Measurements from ENCODE around the gene C5AR2. TPM values are rescaled to one million over a fixed set of nuclear protein-coding genes. Genes with fewer than 3 reads are reported as not detected.

Gene C5AR2
- total RNA-seq, 1 donor from 2014 or later: 0.07 TPM

GRCh38 chr19:47302249-47302648 lies 29.7 kb upstream of the C5AR2 start:
- Mint-ChIP-seq H3K4me1 (ENCODE audit: low read depth) (peaks cover 13% of the 10 kb centered on the region), H3K9me3 (ENCODE audit: low read depth) (no peaks in the 10 kb centered on the region), H3K36me3 (ENCODE audit: low read depth) (no peaks in the 10 kb centered on the region), H3K27me3 (ENCODE audit: low read depth) (no peaks in the 10 kb centered on the region), H3K27ac (ENCODE audit: unreplicated experiment) (no peak overlapping the region), H3K4me3 (ENCODE audit: unreplicated experiment) (no peak overlapping the region)
- no peak for TF ChIP-seq CTCF (IDR thresholded peaks at IDR 0.05)
- DNase-seq (ENCODE audit: low spot score): no peak

DNA sequence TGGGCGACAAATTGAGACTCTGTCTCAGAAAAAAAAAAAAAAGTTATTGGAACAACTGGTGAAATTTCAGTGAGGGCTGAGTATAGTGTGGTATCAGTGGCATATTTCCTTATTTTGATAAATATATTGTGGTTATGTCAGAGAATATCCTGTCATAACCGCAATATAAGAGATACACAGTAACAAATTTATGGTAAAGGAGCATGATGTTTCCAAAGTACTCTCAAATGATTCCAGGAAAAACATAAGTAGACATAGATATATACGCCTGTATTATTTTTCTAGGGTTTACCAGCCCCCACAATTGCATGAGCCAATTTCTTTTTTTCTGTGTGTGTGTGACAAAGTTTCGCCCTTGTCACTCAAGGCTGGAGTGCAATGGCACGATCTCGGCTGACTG lies 28.0 kb upstream of the C5AR2 start:
- Mint-ChIP-seq H3K27me3 (ENCODE audit: low read depth) (no peaks in the 10 kb centered on the region), H3K4me1 (ENCODE audit: low read depth) (peaks cover 16% of the 10 kb centered on the region), H3K4me3 (ENCODE audit: unreplicated experiment) (no peak overlapping the region), H3K36me3 (ENCODE audit: low read depth) (no peaks in the 10 kb centered on the region), H3K27ac (ENCODE audit: unreplicated experiment) (no peak overlapping the region), H3K9me3 (ENCODE audit: low read depth) (no peaks in the 10 kb centered on the region)
- TF ChIP-seq CTCF (IDR thresholded peaks at IDR 0.05): no peak
- DNase-seq (ENCODE audit: low spot score): no peak

DNA sequence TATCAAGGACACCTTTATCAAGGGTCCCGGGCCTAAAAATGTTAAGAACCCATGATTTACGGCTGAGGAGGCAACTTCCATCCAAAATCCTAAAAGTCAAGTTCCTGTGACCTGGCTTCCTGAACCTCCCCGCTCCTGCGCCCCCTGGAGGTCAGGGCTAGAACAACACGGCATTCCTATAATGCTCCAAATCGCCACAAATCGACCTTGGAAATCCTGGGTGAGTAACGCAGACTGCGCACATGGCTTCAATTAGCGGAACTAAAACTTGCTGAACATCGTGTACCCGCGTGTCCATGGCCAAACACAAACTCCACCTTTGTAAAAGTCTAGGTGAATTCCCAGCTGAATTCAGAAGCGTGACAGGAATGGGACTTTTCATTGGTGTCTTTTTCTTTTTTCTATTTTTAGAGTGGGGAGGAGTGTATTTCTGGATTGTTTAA lies 26.6 kb upstream of the C5AR2 start:
- H3K4me1 Mint-ChIP-seq (ENCODE audit: low read depth): peaks cover 21% of the 10 kb centered on the region
- H3K27ac Mint-ChIP-seq (ENCODE audit: unreplicated experiment): peak overlapping the region; percentile 59
- DNase-seq (ENCODE audit: low spot score): no peak
- no peaks in the 10 kb centered on the region for H3K36me3 Mint-ChIP-seq (ENCODE audit: low read depth)
- H3K27me3 Mint-ChIP-seq (ENCODE audit: low read depth): no peaks in the 10 kb centered on the region
- no peaks in the 10 kb centered on the region for H3K9me3 Mint-ChIP-seq (ENCODE audit: low read depth)
- peak; percentile 98 for TF ChIP-seq CTCF (IDR thresholded peaks at IDR 0.05)
- peak overlapping the region; percentile 21 for H3K4me3 Mint-ChIP-seq (ENCODE audit: unreplicated experiment)

- no peak for TF ChIP-seq CTCF (IDR thresholded peaks at IDR 0.05)
- no peak for DNase-seq (ENCODE audit: low spot score)
- Mint-ChIP-seq H3K4me1 (ENCODE audit: low read depth) (peaks cover 29% of the 10 kb centered on the region), H3K9me3 (ENCODE audit: low read depth) (no peaks in the 10 kb centered on the region), H3K36me3 (ENCODE audit: low read depth) (no peaks in the 10 kb centered on the region), H3K4me3 (ENCODE audit: unreplicated experiment) (no peak overlapping the region), H3K27me3 (ENCODE audit: low read depth) (no peaks in the 10 kb centered on the region), H3K27ac (ENCODE audit: unreplicated experiment) (peak overlapping the region; percentile 39)
Observed at GRCh38 chr19:47306303-47306702, 25.7 kb upstream of the C5AR2 start.

- no peak for TF ChIP-seq CTCF (IDR thresholded peaks at IDR 0.05)
- Mint-ChIP-seq H3K9me3 (ENCODE audit: low read depth) (no peaks in the 10 kb centered on the region), H3K27me3 (ENCODE audit: low read depth) (no peaks in the 10 kb centered on the region), H3K27ac (ENCODE audit: unreplicated experiment) (peak overlapping the region; percentile 32), H3K36me3 (ENCODE audit: low read depth) (no peaks in the 10 kb centered on the region), H3K4me3 (ENCODE audit: unreplicated experiment) (no peak overlapping the region), H3K4me1 (ENCODE audit: low read depth) (peaks cover 29% of the 10 kb centered on the region)
- DNase-seq (ENCODE audit: low spot score): no peak
Observed at GRCh38 chr19:47309038-47309437, 22.9 kb upstream of the C5AR2 start.
